MCF 10A (cell line): ENCODE measurements around the gene RNPS1. TPM values are rescaled to one million over a fixed set of nuclear protein-coding genes. Genes with fewer than 3 reads are reported as not detected.
A peak's percentile ranks its signal among the peaks of the same experiment; 100 is the strongest.

Experiments
- BruUV-seq: library from RNA; stranded (reverse); fragments of 400-500 nt; replicated peaks from 2 replicates; lab custom pipeline; 2021; lab: Mats Ljungman, UMichigan
- CTCF ChIA-PET: fragments of 300-600 bp; sonication (Branson Sonifier 250); formaldehyde crosslinking; extraction: SDS; loops from one replicate; lab custom pipeline; 2021; ENCODE audit warnings: antibody characterized with exemption, inconsistent platforms; lab: Yijun Ruan, JAX
- POLR2A ChIA-PET: fragments of 300-600, 350-650 bp; sonication (Branson Sonifier 250); formaldehyde crosslinking; extraction: SDS; loops from one replicate; lab custom pipeline; 2020; ENCODE audit warnings: antibody characterized with exemption, inconsistent platforms; lab: Yijun Ruan, JAX
- DNase-seq: peaks from one replicate; pipeline ENCODE4 v3.0.0-alpha.2; 2018; ENCODE audit not compliant: unreplicated experiment
- H3K27ac Mint-ChIP-seq: one replicate; pipeline ENCODE4 v1.8.0; 2022; ENCODE audit warnings: mild to moderate bottlenecking, low read depth, mixed read lengths; ENCODE audit not compliant: unreplicated experiment
- H3K27me3 Mint-ChIP-seq: one replicate; pipeline ENCODE4 v1.8.0; 2022; ENCODE audit warnings: mixed read lengths; ENCODE audit not compliant: insufficient read depth, unreplicated experiment
- H3K36me3 Mint-ChIP-seq: one replicate; pipeline ENCODE4 v1.8.0; 2022; ENCODE audit warnings: mild to moderate bottlenecking, moderate library complexity, mixed read lengths; ENCODE audit not compliant: insufficient read depth, unreplicated experiment
- H3K4me1 Mint-ChIP-seq: one replicate; pipeline ENCODE4 v1.8.0; 2022; ENCODE audit warnings: mixed read lengths; ENCODE audit not compliant: insufficient read depth, unreplicated experiment
- H3K4me3 Mint-ChIP-seq: one replicate; pipeline ENCODE4 v1.8.0; 2022; ENCODE audit warnings: mild to moderate bottlenecking, moderate library complexity, mixed read lengths; ENCODE audit not compliant: unreplicated experiment
- H3K9me3 Mint-ChIP-seq: one replicate; pipeline ENCODE4 v1.8.0; 2022; ENCODE audit warnings: mixed read lengths; ENCODE audit not compliant: unreplicated experiment
- CTCF ChIP-seq: fragments of 200-600 bp; IDR thresholded peaks from one replicate; pipeline ENCODE4 v1.8.0; 2022; ENCODE audit warnings: antibody characterized with exemption, mild to moderate bottlenecking; ENCODE audit not compliant: unreplicated experiment
- intact Hi-C: fragments of 100-400 bp; cut with micrococcal nuclease; formaldehyde crosslinking; loops from 2 replicates; pipeline ENCODE4 v1.14.1; 2022
- total RNA-seq: library from RNA; stranded (reverse); gene quantifications from 2 replicates; pipeline ENCODE4 v1.2.3, GENCODE V29; 2022

Gene RNPS1
- total RNA-seq, 1 experiment from 2014 or later = 245 TPM

- CTCF ChIA-PET = interaction anchor here (0.6 to 0.9 kb wide), 2 partner anchors 10 to 31 kb away, joined by 3 to 7 read pairs; no protein-coding TSS in a partner anchor
- no peaks in the 10 kb centered on the region for H3K9me3 Mint-ChIP-seq
- no peak for TF ChIP-seq CTCF
- peak overlapping the region; percentile 46 for H3K27ac Mint-ChIP-seq
- H3K4me1 Mint-ChIP-seq = peaks cover 4% of the 10 kb centered on the region
- intact Hi-C loops = no loop called here
- no TSS peak for BruUV-seq
- no peak for DNase-seq
- H3K27me3 Mint-ChIP-seq = no peaks in the 10 kb centered on the region
- POLR2A ChIA-PET = interaction anchor here (0.8 to 4.5 kb wide), 8 partner anchors 9 to 456 kb away, joined by 3 to 21 read pairs (median 4); partner anchors contain the start of genes ECI1, KCTD5, PGP and TRAF7
- peaks cover 17% of the 10 kb centered on the region for H3K36me3 Mint-ChIP-seq
- peak overlapping the region; percentile 35 for H3K4me3 Mint-ChIP-seq
Observed at GRCh38 chr16:2226245-2226793, 41.6 kb downstream of the RNPS1 start.

- H3K36me3 Mint-ChIP-seq = peaks cover 10% of the 10 kb centered on the region
- BruUV-seq = TSS peak; percentile 54
- ChIA-PET CTCF (no interaction called here), POLR2A (interaction anchor here (1.1 to 4.5 kb wide), 3 partner anchors 27 to 68 kb away, joined by 4 to 21 read pairs (median 10); partner anchors contain the start of genes ECI1 and TRAF7)
- intact Hi-C loops = loop anchor here (1.0 to 2.0 kb wide), 3 partner anchors 9 to 63 kb away; partner anchors contain the start of gene ECI1
- peak overlapping the region; percentile 85 for H3K27ac Mint-ChIP-seq
- peaks cover 4% of the 10 kb centered on the region for H3K4me1 Mint-ChIP-seq
- H3K27me3 Mint-ChIP-seq = no peaks in the 10 kb centered on the region
- TF ChIP-seq CTCF = peak; percentile 19
- peak overlapping the region; percentile 78 for H3K4me3 Mint-ChIP-seq
- H3K9me3 Mint-ChIP-seq = no peaks in the 10 kb centered on the region
- DNase-seq = peak; percentile 62
Observed at GRCh38 chr16:2223942-2224486, 43.9 kb downstream of the RNPS1 start.

- Mint-ChIP-seq H3K9me3 (no peaks in the 10 kb centered on the region), H3K36me3 (peaks cover 5% of the 10 kb centered on the region), H3K27ac (peak within 1 kb of the TSS; percentile 85), H3K27me3 (no peaks in the 10 kb centered on the region), H3K4me3 (peak within 1 kb of the TSS; percentile 78), H3K4me1 (peaks cover 4% of the 10 kb centered on the region)
- no peak for TF ChIP-seq CTCF
- CTCF ChIA-PET = no interaction called here
- intact Hi-C loops = loop anchor here (1.0 to 2.0 kb wide), 2 partner anchors 8 to 63 kb away; no protein-coding TSS in a partner anchor
- POLR2A ChIA-PET = interaction anchor here (0.8 to 4.5 kb wide), 9 partner anchors 9 to 76 kb away, joined by 3 to 21 read pairs (median 4); partner anchors contain the start of genes ECI1, PGP and TRAF7
- BruUV-seq = no TSS peak
- DNase-seq = peak; percentile 98
Observed at GRCh38 chr16:2223221-2223941, 44.5 kb downstream of the RNPS1 start, which contains the start of gene E4F1. Gene E4F1, plus strand, starts transcription at chr16:2223591. Its CDS starts 23 bp downstream, at chr16:2223614.

DNA sequence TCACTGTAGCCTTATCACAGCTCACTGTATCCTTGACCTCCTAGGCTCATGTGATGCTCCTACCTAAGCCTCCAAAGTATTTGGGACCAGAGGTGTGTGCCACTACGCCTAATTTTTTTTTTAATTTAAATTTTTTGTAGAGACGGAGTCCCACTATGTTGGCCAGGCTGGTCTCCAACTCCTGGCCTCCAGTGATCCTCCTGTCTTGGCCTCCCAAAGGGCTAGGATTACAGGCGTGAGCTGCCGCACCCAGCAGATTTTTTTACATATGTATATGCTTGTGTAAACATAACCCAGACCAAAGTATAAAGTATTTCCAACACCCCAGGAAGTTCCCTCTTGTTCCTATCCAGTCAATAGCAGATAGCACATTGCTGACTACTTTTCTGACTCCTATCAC is 51.6 kb downstream of the RNPS1 start:
- intact Hi-C loops = no loop called here
- BruUV-seq = no TSS peak
- ChIA-PET POLR2A (interaction anchor here (1.0 to 3.3 kb wide), 6 partner anchors 10 to 302 kb away, joined by 3 to 40 read pairs (median 4); partner anchors contain the start of genes ECI1, MLST8 and TRAF7), CTCF (interaction anchor here (0.6 to 1.3 kb wide), 3 partner anchors 10 to 472 kb away, joined by 3 read pairs; no protein-coding TSS in a partner anchor)
- H3K27ac Mint-ChIP-seq = peak overlapping the region; percentile 57
- H3K27me3 Mint-ChIP-seq = no peaks in the 10 kb centered on the region
- no peak for DNase-seq
- peaks cover 11% of the 10 kb centered on the region for H3K36me3 Mint-ChIP-seq
- no peaks in the 10 kb centered on the region for H3K9me3 Mint-ChIP-seq
- no peak for TF ChIP-seq CTCF
- peak overlapping the region; percentile 77 for H3K4me3 Mint-ChIP-seq
- peaks cover 18% of the 10 kb centered on the region for H3K4me1 Mint-ChIP-seq
